ENCODE results near the gene USH1G.
"Not testable (repeated sequence)": the region's sequence is repeated elsewhere in the genome, so short reads cannot be mapped to it uniquely, and the experiment has no call there.

USH1G gene

DNA sequence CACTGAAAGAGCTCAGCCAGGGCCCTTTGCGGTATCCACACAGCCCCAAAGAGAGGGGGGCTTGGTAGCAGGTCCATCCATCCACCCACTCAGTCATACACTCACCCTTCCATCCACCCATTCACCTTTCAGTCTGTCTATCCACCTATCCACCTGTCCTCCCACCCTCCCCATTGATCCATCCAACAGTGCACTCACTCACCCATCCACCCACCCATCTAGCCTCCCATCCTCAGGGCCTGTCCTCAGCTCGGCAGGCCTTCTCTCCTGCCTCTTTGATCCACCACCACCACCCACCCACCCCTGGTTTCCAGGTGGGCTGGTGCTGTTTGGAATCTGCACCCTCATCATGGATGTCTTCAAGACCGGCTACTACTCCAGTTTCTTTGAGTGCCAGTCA lies 2.2 kb upstream of the USH1G start:
- no peak for DNase-seq

DNA sequence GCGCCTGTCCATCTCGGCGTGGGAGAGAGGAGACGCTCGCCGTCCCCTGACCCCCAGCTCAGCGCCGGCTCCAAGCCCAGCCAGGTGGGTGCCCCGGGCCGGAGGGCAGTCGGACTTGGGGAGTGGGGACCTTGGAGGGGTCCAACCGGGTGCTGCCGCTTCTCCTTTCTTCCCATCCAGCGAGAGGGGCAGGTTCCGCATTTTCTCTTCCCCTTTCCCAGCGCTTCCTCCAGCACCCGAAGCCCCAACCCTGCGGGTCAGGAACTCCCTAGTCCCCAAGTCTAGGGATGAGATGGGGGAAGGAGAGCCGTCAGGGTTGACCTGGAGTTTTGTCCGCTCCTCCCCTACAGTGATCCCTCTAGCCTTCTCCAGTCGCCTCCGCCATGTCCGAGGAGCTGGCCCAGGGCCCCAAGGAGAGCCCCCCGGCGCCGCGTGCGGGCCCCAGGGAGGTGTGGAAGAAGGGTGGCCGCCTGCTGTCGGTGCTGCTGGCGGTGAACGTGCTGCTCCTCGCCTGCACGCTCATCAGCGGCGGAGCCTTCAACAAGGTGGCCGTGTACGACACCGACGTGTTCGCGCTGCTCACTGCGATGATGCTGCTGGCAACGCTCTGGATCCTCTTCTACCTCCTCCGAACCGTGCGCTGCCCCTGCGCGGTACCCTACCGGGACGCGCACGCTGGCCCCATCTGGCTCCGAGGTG lies 1.3 kb upstream of the USH1G start, which contains the start of gene OTOP2:
Gene OTOP2 (plus strand): TSS at position 24 of the 699 bp plus-strand sequence. CDS start 360 bp downstream, at position 384.
- peak; percentile 6 for DNase-seq

DNA sequence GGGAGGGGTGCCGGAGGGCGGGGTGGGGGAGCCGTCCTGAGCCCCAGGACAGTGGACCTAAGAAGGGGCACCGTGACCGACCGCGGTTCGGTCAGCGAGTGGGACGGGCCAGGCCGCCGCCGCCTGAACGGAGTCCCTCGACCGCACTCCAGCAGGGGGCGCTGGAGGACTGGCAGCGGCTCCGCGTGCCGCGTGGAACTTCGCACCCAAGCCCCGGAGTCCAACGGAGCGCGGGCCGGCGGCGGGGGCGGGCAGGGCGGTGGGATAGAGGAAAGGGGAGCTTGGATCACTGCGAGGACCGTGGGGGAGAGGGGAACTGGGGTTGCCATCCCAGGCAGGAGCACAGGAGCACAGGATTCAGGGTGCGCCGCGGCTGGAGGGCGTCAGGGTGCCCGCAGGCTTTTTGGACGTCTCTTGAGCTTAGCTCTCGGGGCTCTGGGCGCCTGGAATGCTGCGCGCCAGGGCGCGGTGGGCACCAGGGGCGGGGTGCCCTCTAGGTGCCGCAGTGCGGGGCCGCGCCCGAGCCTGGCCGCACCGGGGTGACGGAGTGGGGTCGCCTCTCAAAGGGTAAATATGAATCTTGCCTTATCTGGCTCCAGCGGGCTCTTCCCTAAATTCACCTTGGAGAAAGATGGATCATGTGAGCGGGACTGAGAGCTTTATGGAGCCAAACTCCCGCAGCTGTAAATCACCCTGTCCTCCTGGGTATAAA lies 639 bp upstream of the USH1G start:
- DNase-seq, result peak; percentile 69

- no peak for DNase-seq
Observed at GRCh38 chr17:74922172-74922571, 883 bp downstream of the USH1G start.

DNA sequence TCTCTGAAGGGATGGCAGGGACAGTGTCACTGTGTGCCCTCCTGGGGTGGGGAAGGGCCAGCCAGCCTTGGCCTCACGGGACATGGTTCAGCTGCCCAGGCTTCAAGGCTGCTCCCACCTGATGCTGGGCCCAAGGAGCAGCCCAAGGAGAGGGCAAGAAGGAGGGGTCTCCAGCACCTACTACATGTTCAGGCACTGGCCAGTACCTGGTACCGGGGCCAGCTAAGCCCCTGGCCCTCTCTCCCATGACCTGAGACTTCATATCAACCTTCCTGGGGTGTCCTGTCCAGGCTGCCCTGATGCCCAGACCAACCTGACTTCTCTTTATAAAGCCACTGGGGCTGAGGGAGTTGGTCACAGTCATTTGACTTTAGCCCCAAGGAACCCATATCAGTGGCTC lies 1.3 kb downstream of the USH1G start:
- DNase-seq, result no peak

DNA sequence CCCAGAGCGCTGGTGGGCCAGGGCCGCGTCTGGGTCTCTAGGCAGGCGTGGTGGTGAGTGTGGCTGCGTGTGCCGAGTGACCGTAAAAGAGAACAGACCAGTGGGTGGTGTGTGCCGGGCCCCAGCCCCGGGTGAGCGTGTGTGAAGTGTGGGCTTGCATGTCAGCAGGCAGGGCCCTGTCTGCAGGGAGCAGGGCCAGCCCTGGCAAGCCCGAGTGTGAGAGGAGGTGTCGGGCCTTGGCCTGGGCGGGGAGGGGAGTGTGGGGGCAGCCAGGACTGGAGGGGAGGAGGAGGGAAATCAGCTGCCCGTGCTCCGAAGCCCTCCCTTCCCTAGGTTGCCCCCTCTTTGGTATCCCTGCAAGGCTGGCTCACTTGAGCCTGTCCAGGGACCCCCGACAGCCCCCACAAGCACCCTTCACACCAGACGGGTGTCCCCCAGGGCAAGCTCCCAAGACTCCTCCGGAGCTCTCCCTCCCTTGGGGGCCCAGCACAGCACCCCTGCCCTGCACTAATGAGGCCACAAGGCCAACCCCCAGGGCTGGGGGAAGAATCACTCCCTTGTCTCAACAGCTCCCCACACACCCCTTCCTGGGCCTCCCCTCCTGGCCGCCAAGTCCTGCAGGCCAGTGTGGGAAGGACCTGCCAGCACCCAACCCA lies 1.9 kb downstream of the USH1G start:
- no peak for DNase-seq

DNA sequence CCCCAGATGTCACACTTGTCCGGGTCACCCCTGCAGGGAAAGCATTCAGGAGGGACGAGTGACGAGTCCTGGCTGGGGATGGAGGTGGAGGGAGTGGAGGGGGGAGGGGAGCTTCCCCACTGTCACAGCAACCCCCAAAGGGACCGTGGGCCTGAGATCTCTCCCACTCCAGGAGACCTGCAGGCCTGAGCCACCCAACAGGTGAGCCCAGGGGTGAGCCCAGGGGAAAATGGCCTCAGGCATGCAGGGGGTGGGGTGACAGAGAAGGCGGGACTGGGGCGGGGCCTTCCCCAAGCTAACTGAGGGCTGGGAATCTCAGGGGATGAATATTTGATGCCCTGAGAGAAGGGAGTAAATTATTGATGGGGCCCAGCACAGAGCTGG lies 2.4 kb downstream of the USH1G start:
- DNase-seq, result no peak

DNA sequence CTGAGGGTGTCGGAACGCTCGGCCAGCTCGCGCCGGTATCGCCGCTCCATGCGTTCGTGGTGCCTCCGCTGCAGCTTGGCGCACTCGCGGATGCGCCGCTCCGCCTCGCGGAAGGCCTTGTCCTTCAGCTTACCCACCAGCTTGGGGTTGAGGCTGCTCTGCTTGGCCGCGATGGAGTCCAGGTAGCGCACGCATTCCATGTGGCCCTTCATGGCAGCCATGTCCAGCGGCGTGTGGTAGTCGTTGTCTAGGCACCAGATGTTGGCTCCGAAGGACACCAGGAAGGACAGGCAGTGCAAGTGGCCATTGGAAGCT lies 2.8 kb downstream of the USH1G start:
- no peak for DNase-seq

DNA sequence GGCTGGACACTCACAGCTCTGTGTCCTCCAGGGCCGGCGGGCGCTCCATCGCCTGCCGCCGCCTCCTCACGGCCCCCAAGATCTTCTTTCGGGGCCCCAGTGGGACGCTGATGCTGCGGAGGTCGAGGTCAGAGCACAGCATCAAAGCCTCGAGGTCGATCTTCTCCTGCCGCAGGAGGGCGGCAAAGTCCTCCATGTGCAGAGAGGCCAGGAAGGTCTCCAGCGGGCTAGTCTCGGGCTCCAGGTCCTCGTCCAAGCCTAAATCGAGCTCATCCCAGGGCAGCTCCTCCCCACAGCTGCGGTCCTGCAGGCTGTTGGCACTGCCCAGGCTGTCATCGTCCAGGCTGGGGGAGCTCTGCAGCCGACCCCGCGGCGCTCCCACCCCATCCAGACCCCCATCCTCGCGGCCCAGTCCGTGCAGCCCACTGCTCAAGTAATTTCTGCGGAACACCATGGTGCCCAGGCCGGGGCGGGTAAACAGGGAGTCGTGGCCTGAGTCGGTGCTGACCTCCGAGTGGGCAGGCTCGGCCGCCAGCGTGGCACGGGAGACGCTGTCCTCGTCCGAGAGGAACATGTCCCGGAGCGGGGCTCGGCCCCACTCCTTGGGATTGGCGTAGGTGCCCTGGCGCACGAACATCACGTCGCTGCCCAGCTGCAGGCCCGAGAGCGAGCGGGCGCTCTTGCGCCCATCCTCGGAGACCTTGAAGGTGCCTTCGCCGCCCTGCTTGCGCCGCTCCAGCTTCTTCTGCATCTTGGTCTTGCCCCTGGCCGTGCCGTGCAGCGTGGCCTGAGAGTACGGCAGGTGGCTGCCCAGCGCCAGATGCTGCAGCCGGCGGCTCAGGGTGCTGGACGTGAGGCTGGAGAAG lies 3.4 kb downstream of the USH1G start:
- no peak for DNase-seq

GRCh38 chr17:74918906-74919305 lies 4.1 kb downstream of the USH1G start:
- no peak for DNase-seq

DNA sequence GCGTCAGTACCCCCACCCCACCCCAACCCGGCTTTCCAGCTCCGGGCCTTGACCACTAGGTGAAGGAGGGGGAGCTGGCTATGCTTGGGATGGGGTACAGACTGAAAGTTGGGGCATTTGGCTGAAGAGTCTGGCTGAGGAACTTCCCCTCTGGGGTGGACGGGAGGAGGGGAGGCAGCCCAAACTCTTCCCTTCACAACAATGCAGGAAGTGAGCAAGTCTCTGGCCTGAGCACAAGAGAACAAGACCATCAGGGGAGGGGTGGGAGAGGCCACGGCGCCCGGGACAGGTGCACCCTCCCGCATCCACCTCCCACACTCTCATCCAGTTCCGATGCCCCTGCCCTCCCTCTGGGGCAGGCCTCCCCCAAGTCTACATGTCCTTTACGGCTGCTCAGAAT lies 5.6 kb downstream of the USH1G start:
- no peak for DNase-seq

DNA sequence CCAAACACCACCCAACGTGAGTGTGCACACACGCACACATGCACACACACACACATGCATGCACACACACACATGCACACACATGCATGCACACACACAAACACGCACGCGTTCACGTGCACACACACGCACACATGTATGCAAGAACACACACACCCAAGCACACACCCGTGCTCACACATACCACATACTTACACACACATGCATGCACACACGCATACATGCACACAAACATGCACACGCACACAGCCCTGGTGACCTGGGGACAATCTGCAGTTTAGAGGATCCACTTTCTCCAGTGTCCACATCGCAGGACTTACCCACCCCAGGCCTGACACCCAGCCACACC lies 6.2 kb downstream of the USH1G start:
- no peak for DNase-seq

- no peak for DNase-seq
Observed at GRCh38 chr17:74916136-74916850, 6.8 kb downstream of the USH1G start.

GRCh38 chr17:74911423-74911822 lies 11.6 kb downstream of the USH1G start:
- not testable (repeated sequence) for DNase-seq

DNA sequence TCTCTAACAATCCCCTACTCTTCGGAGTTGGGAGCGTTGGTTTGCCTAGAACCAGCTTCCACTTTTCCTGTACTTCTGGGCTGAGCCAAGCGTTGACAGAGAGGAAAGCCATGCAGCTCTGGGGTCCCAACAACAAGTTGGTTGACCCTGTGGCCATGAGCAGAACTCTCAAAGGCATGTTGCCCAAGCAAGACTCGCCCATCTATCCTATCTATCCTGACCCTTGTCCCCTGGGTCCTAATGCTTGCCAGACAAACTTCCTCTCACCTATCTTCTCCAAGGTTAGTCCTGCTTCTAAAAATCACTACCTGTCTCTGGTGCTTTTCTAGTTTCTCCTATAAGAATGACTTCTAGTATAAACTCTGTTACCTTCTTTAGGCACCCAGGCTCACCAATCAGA lies 14.0 kb downstream of the USH1G start:
- DNase-seq, result not testable (repeated sequence)

GRCh38 chr17:74907012-74907411 lies 16.0 kb downstream of the USH1G start:
- DNase-seq, result no peak

DNA sequence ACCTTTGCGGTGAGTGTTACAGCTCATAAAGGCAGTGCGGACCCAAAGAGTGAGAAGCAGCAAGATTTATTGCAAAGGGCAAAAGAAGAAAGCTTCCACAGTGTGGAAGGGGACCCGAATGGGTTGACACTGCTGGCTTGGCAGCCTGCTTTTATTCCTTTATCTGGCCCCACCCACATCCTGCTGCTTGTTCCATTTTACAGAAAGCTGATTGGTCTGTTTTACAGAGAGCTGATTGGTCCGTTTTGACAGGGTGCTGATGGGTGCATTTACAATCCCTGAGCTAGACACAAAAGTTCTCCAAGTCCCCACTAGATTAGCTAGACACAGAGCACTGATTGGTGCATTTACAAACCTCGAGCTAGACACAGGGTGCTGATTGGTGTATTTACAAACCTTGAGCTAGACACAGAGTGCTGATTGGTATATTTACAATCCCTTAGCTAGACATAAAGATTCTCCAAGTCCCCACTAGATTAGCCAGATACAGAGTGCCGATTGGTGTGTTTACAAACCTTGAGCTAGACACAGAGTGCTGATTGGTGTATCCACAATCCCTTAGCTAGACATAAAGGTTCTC lies 16.8 kb downstream of the USH1G start:
- not testable (repeated sequence) for DNase-seq

DNA sequence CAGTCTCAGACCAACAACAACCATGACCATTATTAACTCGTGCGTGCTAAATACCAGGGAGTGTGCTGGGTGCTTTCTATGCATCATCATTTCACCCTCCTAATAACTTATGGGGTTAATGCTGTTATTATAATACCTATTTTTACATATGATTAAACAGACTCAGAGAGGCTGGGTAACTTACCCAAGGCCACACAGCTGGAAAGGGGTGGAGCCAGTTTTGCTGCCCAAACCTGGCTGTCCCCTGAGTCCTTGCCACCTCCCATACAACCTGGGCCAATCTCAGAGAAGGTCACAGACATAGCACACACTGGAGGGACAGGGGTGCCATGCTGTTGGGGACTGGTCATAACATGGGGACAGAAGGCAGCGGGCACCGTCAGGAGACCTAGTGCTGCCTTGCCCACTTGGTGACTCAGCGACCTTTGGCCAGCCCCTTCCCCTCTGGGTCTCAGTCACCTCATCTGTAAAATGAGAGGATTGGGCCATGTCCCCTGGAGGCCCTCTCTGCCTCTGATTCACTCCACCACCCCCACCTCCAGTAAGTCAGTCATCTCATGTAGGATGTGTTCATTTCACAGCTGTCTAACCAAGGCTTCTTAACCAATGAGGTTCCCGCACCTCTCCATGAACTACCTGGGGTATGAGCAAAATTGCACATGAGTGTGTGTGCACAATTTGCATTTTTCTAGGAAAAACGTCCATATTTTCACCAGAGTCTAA lies 18.2 kb downstream of the USH1G start:
- DNase-seq, result no peak

DNA sequence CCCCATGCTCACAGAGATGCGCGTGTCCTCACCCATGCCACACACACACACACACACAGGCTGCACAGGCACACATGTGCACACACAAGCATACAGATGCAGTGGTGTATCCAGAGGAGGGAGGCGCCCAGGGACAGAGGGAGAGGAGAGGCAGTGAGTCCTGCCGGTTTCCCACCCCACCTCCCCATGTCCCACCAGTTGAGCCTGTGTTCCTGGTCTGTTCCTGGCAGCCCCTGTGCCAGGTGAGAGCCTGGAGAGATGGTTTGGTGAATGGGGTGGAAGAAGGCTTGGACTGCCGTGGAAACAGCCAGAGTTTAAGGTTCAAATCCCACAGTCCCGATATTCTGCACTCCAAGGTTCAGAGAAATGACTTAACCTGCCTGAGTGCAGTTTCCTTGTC lies 19.4 kb downstream of the USH1G start:
- DNase-seq, result no peak

GRCh38 chr17:74903034-74903433 lies 20.0 kb downstream of the USH1G start:
- no peak for DNase-seq

GRCh38 chr17:74901353-74902135 lies 21.5 kb downstream of the USH1G start:
- no peak for DNase-seq
